Neural cell (in vitro differentiated cells): ENCODE results near the gene NID2.

Experiments used
- EP300 ChIP-seq: fragments of 450-650 bp; conservative IDR thresholded peaks from 2 replicates; pipeline ENCODE4 v1.6.1; 2014; ENCODE audit warnings: antibody characterized with exemption, mild to moderate bottlenecking, moderate library complexity; ENCODE audit not compliant: poor library complexity, severe bottlenecking
- EZH2 ChIP-seq: fragments of 200-600, 300-800 bp; shearing (Covaris generic), sonication (generic); IDR thresholded peaks from 2 replicates; pipeline ENCODE4 v1.6.1; 2014; ENCODE audit warnings: antibody characterized with exemption, low read length, borderline replicate concordance, mild to moderate bottlenecking; ENCODE audit not compliant: insufficient read depth, poor library complexity, severe bottlenecking
- POLR2AphosphoS5 ChIP-seq: IDR thresholded peaks from 2 replicates; pipeline ENCODE4 v1.6.1; 2012
- RAD21 ChIP-seq: fragments of 450-650 bp; conservative IDR thresholded peaks from 2 replicates; pipeline ENCODE4 v1.6.1; 2014; ENCODE audit warnings: antibody characterized with exemption, mild to moderate bottlenecking, moderate library complexity
- SMC3 ChIP-seq: fragments of 450-650 bp; conservative IDR thresholded peaks from 2 replicates; pipeline ENCODE4 v1.6.1; 2014; ENCODE audit warnings: antibody characterized with exemption, mild to moderate bottlenecking, moderate library complexity; ENCODE audit not compliant: poor library complexity
- TAF1 ChIP-seq: IDR thresholded peaks from 2 replicates; pipeline ENCODE4 v1.6.1; 2012; ENCODE audit warnings: low read depth
- TF ChIP-seq, protein P1 (sequence below): fragments of 450-650 bp; IDR thresholded peaks from 2 replicates; pipeline ENCODE4 v1.5.1; 2014; ENCODE audit warnings: antibody characterized with exemption, mild to moderate bottlenecking, moderate library complexity; ENCODE audit not compliant: poor library complexity, severe bottlenecking
- TF ChIP-seq, protein P2 (sequence below): IDR thresholded peaks from 2 replicates; pipeline ENCODE4 v1.6.1; 2012; ENCODE audit warnings: borderline replicate concordance

DNA sequence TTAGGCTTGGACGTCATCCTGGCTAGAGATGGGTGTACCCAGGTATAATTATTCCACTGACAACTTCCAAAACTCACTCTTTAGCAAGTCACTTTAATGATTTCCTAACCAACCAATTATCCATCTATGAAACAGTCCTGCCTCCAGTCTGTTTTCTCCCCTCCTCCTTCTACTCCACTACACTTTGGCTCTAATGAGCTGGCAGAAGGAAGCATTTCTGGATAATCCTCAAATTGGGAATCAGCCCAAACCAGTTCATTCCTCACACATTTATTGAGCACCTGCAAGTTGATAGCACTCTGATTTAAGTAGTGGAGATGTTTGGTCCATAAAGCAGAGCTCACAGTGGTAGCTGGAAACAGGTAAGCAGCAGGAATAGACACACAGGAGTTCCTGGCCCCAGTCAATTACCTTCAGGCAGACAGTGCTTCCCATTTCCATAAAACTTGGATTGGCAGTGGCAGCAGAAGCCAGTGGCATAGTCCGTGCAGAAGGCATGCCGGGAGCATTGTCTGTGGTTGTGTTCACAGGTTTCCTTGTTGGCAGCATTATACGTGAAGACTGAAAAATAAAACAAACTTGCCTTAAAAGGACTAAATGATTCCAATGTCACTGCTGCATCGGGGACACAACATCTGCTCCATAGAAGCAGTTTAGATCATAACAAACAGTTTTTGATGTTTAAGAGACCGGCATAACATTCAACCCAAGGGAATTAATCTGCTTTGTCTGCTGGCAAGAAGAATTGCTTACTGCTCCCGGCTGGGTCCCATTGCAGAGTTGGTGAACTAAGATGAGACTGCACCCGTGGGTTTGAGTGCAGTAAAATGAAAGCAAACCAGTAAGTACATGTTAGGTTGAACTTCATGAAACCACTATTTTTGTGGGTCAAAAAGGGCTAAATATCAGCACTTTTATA is 26.2 kb downstream of the NID2 start:
- TF ChIP-seq, protein P1, sequence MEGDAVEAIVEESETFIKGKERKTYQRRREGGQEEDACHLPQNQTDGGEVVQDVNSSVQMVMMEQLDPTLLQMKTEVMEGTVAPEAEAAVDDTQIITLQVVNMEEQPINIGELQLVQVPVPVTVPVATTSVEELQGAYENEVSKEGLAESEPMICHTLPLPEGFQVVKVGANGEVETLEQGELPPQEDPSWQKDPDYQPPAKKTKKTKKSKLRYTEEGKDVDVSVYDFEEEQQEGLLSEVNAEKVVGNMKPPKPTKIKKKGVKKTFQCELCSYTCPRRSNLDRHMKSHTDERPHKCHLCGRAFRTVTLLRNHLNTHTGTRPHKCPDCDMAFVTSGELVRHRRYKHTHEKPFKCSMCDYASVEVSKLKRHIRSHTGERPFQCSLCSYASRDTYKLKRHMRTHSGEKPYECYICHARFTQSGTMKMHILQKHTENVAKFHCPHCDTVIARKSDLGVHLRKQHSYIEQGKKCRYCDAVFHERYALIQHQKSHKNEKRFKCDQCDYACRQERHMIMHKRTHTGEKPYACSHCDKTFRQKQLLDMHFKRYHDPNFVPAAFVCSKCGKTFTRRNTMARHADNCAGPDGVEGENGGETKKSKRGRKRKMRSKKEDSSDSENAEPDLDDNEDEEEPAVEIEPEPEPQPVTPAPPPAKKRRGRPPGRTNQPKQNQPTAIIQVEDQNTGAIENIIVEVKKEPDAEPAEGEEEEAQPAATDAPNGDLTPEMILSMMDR, result no peak
- TF ChIP-seq TAF1 (no peak), EP300 (no peak), EZH2 (no peak), RAD21 (no peak), SMC3 (no peak), POLR2AphosphoS5 (no peak)
- TF ChIP-seq, protein P2, sequence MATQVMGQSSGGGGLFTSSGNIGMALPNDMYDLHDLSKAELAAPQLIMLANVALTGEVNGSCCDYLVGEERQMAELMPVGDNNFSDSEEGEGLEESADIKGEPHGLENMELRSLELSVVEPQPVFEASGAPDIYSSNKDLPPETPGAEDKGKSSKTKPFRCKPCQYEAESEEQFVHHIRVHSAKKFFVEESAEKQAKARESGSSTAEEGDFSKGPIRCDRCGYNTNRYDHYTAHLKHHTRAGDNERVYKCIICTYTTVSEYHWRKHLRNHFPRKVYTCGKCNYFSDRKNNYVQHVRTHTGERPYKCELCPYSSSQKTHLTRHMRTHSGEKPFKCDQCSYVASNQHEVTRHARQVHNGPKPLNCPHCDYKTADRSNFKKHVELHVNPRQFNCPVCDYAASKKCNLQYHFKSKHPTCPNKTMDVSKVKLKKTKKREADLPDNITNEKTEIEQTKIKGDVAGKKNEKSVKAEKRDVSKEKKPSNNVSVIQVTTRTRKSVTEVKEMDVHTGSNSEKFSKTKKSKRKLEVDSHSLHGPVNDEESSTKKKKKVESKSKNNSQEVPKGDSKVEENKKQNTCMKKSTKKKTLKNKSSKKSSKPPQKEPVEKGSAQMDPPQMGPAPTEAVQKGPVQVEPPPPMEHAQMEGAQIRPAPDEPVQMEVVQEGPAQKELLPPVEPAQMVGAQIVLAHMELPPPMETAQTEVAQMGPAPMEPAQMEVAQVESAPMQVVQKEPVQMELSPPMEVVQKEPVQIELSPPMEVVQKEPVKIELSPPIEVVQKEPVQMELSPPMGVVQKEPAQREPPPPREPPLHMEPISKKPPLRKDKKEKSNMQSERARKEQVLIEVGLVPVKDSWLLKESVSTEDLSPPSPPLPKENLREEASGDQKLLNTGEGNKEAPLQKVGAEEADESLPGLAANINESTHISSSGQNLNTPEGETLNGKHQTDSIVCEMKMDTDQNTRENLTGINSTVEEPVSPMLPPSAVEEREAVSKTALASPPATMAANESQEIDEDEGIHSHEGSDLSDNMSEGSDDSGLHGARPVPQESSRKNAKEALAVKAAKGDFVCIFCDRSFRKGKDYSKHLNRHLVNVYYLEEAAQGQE, result no peak
